Measurements from ENCODE around the gene LDB1. TPM values are rescaled to one million over a fixed set of nuclear protein-coding genes. Genes with fewer than 3 reads are reported as not detected.

LDB1 gene
- total and polyA plus RNA-seq, 2 of the 13 experiments (the other 11 are each of a cell fraction or from before 2014, with no cell fraction given): 17.2 to 45.5 TPM

DNA sequence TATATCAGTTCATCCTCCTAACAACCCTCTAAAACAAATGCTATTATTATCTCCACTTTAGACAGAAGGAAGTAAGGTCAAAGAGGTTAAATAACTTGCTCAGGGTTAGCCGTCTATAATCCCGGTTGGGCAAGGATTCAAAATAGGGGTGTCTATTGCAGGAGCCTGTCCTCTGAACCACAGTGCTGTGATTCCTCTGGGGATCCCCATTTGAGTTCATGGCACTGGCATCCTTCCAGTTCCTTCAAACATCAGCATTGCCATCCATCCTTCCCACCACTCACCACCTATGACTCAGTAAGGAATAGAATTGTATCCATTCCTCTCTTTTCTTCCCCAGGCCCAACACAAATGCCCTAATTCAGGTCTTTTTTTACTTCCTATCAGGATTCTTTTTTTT, 29.4 kb downstream of the LDB1 start (continued):
- TF ChIP-seq, protein P1, sequence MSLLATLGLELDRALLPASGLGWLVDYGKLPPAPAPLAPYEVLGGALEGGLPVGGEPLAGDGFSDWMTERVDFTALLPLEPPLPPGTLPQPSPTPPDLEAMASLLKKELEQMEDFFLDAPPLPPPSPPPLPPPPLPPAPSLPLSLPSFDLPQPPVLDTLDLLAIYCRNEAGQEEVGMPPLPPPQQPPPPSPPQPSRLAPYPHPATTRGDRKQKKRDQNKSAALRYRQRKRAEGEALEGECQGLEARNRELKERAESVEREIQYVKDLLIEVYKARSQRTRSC (CRISPR knock-in tag; IDR thresholded peaks at IDR 0.05; ENCODE audit: low read depth): no peak

DNA sequence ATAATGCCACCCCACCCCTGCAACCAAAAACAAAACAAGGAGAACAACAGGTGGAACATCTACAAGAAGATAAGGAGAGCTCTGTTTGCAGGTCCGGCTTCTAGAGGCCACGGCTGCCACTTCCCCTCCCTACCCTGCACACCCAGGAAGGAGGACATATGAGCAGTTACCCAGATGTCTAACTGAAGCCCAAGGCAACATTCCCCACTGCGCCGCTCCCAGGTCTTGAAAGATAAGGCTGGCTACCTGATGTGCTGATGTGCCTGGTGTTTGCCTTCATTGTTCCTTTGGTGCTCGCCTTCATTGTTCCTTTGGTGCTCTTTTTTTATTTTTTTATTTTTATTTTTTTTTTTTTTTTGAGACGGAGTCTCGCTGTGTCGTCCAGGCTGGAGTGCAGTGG, 34.0 kb downstream of the LDB1 start:
- ChIA-PET CTCF (ENCODE audit: low intra/inter-chr PET ratio, low total read pairs) (no interaction called here), POLR2A (no interaction called here)
- WGBS (ENCODE audit: low lambda C conversion rate): 91% methylated on average over 8 of the region's 8 CpGs
- no peak for TF ChIP-seq ZFAT (CRISPR knock-in tag; conservative IDR thresholded peaks at IDR 0.05)
- TF ChIP-seq, protein P2, sequence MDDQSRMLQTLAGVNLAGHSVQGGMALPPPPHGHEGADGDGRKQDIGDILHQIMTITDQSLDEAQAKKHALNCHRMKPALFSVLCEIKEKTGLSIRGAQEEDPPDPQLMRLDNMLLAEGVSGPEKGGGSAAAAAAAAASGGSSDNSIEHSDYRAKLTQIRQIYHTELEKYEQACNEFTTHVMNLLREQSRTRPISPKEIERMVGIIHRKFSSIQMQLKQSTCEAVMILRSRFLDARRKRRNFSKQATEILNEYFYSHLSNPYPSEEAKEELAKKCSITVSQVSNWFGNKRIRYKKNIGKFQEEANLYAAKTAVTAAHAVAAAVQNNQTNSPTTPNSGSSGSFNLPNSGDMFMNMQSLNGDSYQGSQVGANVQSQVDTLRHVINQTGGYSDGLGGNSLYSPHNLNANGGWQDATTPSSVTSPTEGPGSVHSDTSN (CRISPR knock-in tag; IDR thresholded peaks at IDR 0.05; ENCODE audit: borderline replicate concordance): no peak
- TF ChIP-seq MTA3 (CRISPR knock-in tag; IDR thresholded peaks at IDR 0.05): no peak
- TF ChIP-seq, protein P3, sequence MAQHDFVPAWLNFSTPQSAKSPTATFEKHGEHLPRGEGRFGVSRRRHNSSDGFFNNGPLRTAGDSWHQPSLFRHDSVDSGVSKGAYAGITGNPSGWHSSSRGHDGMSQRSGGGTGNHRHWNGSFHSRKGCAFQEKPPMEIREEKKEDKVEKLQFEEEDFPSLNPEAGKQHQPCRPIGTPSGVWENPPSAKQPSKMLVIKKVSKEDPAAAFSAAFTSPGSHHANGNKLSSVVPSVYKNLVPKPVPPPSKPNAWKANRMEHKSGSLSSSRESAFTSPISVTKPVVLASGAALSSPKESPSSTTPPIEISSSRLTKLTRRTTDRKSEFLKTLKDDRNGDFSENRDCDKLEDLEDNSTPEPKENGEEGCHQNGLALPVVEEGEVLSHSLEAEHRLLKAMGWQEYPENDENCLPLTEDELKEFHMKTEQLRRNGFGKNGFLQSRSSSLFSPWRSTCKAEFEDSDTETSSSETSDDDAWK (CRISPR knock-in tag; IDR thresholded peaks at IDR 0.05): no peak
- no peak for TF ChIP-seq ZNF232 (CRISPR knock-in tag; IDR thresholded peaks at IDR 0.05; ENCODE audit: borderline replicate concordance)
- TF ChIP-seq SMAD1 (CRISPR knock-in tag; IDR thresholded peaks at IDR 0.05; ENCODE audit: borderline replicate concordance, low read depth): no peak
- TF ChIP-seq PRPF4 (IDR thresholded peaks at IDR 0.05; ENCODE audit: low read depth, low read length, poor library complexity, severe bottlenecking): no peak
- TF ChIP-seq ZSCAN21 (CRISPR knock-in tag; IDR thresholded peaks at IDR 0.05; ENCODE audit: borderline replicate concordance): no peak
- no peak for TF ChIP-seq ZNF644 (CRISPR knock-in tag; IDR thresholded peaks at IDR 0.05; ENCODE audit: low read depth)
- TF ChIP-seq ZNF121 (CRISPR knock-in tag; IDR thresholded peaks at IDR 0.05): no peak
- TF ChIP-seq HDAC1 (CRISPR knock-in tag; IDR thresholded peaks at IDR 0.05): no peak
- TF ChIP-seq ZNF652 (CRISPR knock-in tag; IDR thresholded peaks at IDR 0.05; ENCODE audit: borderline replicate concordance, low read depth): no peak
- TF ChIP-seq, protein P4, sequence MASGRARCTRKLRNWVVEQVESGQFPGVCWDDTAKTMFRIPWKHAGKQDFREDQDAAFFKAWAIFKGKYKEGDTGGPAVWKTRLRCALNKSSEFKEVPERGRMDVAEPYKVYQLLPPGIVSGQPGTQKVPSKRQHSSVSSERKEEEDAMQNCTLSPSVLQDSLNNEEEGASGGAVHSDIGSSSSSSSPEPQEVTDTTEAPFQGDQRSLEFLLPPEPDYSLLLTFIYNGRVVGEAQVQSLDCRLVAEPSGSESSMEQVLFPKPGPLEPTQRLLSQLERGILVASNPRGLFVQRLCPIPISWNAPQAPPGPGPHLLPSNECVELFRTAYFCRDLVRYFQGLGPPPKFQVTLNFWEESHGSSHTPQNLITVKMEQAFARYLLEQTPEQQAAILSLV (CRISPR knock-in tag; IDR thresholded peaks at IDR 0.05; ENCODE audit: borderline replicate concordance): no peak
- TF ChIP-seq ZNF780A (CRISPR knock-in tag; IDR thresholded peaks at IDR 0.05): no peak
- TF ChIP-seq CREM (IDR thresholded peaks at IDR 0.05): no peak
- no peak for TF ChIP-seq CREM (CRISPR knock-in tag; IDR thresholded peaks at IDR 0.05)
- TF ChIP-seq SNAI1 (CRISPR knock-in tag; IDR thresholded peaks at IDR 0.05; ENCODE audit: borderline replicate concordance): no peak
- TF ChIP-seq, protein P5, sequence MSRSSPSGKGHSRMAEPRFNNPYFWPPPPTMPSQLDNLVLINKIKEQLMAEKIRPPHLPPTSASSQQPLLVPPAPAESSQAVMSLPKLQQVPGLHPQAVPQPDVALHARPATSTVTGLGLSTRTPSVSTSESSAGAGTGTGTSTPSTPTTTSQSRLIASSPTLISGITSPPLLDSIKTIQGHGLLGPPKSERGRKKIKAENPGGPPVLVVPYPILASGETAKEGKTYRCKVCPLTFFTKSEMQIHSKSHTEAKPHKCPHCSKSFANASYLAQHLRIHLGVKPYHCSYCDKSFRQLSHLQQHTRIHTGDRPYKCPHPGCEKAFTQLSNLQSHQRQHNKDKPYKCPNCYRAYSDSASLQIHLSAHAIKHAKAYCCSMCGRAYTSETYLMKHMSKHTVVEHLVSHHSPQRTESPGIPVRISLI (CRISPR knock-in tag; IDR thresholded peaks at IDR 0.05; ENCODE audit: borderline replicate concordance): no peak
- H4K20me1 ChIP-seq (ENCODE audit: insufficient read depth, low read length): no peaks in the 10 kb centered on the region
- no peak overlapping the region for H3K4me3 ChIP-seq (replicated peaks in 1 of 3; ENCODE audit: insufficient read depth in 1 of 3, low read depth in 2 of 3, low read length in 3 of 3)
- intact Hi-C loops (cut with micrococcal nuclease; ENCODE audit: unreplicated experiment): no loop called here
- H3K9ac ChIP-seq (ENCODE audit: insufficient read depth, low read depth, low read length): no peak overlapping the region
- no peak overlapping the region for H3K4me2 ChIP-seq (ENCODE audit: low read depth, low read length)
- no TSS peak for BruUV-seq (replicated peaks)
- FAIRE-seq (no peak), ATAC-seq (no peak), DNase-seq (ENCODE audit: low spot score) (no peak)
- H3K36me3 ChIP-seq (replicated peaks in 1 of 2; ENCODE audit: control insufficient read depth in 1 of 2, insufficient read depth in 2 of 2, low read length in 2 of 2): no peaks in the 10 kb centered on the region
- in situ Hi-C loops (cut with HindIII; ENCODE audit: extremely low pct_ligation_motif_present, low pct_unique_long_range_greater_than_20kb): no loop called here
- H3K9me3 ChIP-seq (ENCODE audit: low read length): no peaks in the 10 kb centered on the region
- H3K27me3 ChIP-seq (ENCODE audit: control insufficient read depth in 1 of 2, insufficient read depth in 2 of 2, low read length in 2 of 2): no peaks in the 10 kb centered on the region
- no peaks in the 10 kb centered on the region for H3K4me1 ChIP-seq (ENCODE audit: insufficient read depth, low read length)
- no peak overlapping the region for H3K27ac ChIP-seq (ENCODE audit: extremely low read length, insufficient read depth, low read length)
- H3K79me2 ChIP-seq (ENCODE audit: insufficient read depth, low read length): no peaks in the 10 kb centered on the region
- H2AFZ ChIP-seq (ENCODE audit: low read length): no peak overlapping the region
